HS-5 (cell line): ENCODE results near the gene CLDN14.

Source experiments
- DNase-seq: peaks from one replicate; pipeline ENCODE4 v3.0.0-alpha.2; 2012; ENCODE audit warnings: low read depth

CLDN14 gene

GRCh38 chr21:36471254-36471723 is 8.6 kb downstream of the CLDN14 start:
- DNase-seq, result no peak

GRCh38 chr21:36470294-36470693 is 9.6 kb downstream of the CLDN14 start:
- DNase-seq, result no peak

- no peak for DNase-seq
These were observed 13.8 kb downstream of the CLDN14 start for GRCh38 chr21:36466061-36466511.

GRCh38 chr21:36465478-36465877 is 14.4 kb downstream of the CLDN14 start:
- DNase-seq, result no peak

GRCh38 chr21:36464590-36464989 is 15.3 kb downstream of the CLDN14 start:
- DNase-seq, result no peak

GRCh38 chr21:36463991-36464390 is 15.9 kb downstream of the CLDN14 start:
- no peak for DNase-seq

- DNase-seq, result no peak
These were observed 16.7 kb downstream of the CLDN14 start for GRCh38 chr21:36463204-36463603.

- DNase-seq, result no peak
These were observed 17.9 kb downstream of the CLDN14 start for GRCh38 chr21:36461918-36462486.

- DNase-seq, result no peak
These were observed 18.5 kb downstream of the CLDN14 start for GRCh38 chr21:36461277-36461917.

- DNase-seq, result no peak
These were observed 19.1 kb downstream of the CLDN14 start for GRCh38 chr21:36460866-36461265.

- DNase-seq, result no peak
These were observed 20.8 kb downstream of the CLDN14 start for GRCh38 chr21:36459098-36459497.

GRCh38 chr21:36456729-36457414 is 23.1 kb downstream of the CLDN14 start:
- no peak for DNase-seq

GRCh38 chr21:36454706-36455105 is 25.2 kb downstream of the CLDN14 start:
- no peak for DNase-seq

GRCh38 chr21:36454093-36454531 is 25.8 kb downstream of the CLDN14 start:
- DNase-seq, result no peak

GRCh38 chr21:36452281-36452825 is 27.6 kb downstream of the CLDN14 start:
- no peak for DNase-seq

GRCh38 chr21:36451506-36451905 is 28.4 kb downstream of the CLDN14 start:
- no peak for DNase-seq

GRCh38 chr21:36450511-36450910 is 29.4 kb downstream of the CLDN14 start:
- no peak for DNase-seq

- DNase-seq, result no peak
These were observed 33.6 kb downstream of the CLDN14 start for GRCh38 chr21:36446301-36446700.

- no peak for DNase-seq
These were observed 38.2 kb downstream of the CLDN14 start for GRCh38 chr21:36441715-36442114.

- peak; percentile 94 for DNase-seq
These were observed 42.2 kb downstream of the CLDN14 start for GRCh38 chr21:36437745-36438128.

GRCh38 chr21:36436829-36437744 is 42.8 kb downstream of the CLDN14 start:
- DNase-seq, result no peak

GRCh38 chr21:36434144-36434543 is 45.8 kb downstream of the CLDN14 start:
- no peak for DNase-seq
